Osteocyte (in vitro differentiated cells): ENCODE measurements around the gene PGF. TPM values are rescaled to one million over a fixed set of nuclear protein-coding genes. Genes with fewer than 3 reads are reported as not detected.

ENCODE experiments used
- DNase-seq: peaks from one replicate; pipeline ENCODE4 v3.0.0; 2021; ENCODE audit warnings: mixed read lengths; ENCODE audit not compliant: unreplicated experiment; ENCODE audit errors: extremely low spot score
- H3K27ac Mint-ChIP-seq: one replicate; pipeline ENCODE4 v1.8.0; 2021; ENCODE audit warnings: mild to moderate bottlenecking, mixed read lengths; ENCODE audit not compliant: unreplicated experiment
- H3K27me3 Mint-ChIP-seq: one replicate; pipeline ENCODE4 v1.8.0; 2021; ENCODE audit warnings: mixed read lengths; ENCODE audit not compliant: unreplicated experiment
- H3K36me3 Mint-ChIP-seq: one replicate; pipeline ENCODE4 v1.8.0; 2021; ENCODE audit warnings: mixed read lengths; ENCODE audit not compliant: unreplicated experiment
- H3K4me1 Mint-ChIP-seq: one replicate; pipeline ENCODE4 v1.8.0; 2021; ENCODE audit warnings: mixed read lengths; ENCODE audit not compliant: unreplicated experiment
- H3K4me3 Mint-ChIP-seq: one replicate; pipeline ENCODE4 v1.8.0; 2021; ENCODE audit warnings: mild to moderate bottlenecking, moderate library complexity, mixed read lengths; ENCODE audit not compliant: unreplicated experiment
- H3K9me3 Mint-ChIP-seq: one replicate; pipeline ENCODE4 v1.8.0; 2021; ENCODE audit warnings: mixed read lengths; ENCODE audit not compliant: unreplicated experiment
- total RNA-seq: library from RNA; stranded (reverse); gene quantifications from 2 replicates; pipeline ENCODE4 v1.2.1, GENCODE V29; 2021
- TF ChIP-seq, protein P1 (sequence below): fragments of 200-600 bp; sonication (generic); IDR thresholded peaks from 2 replicates; pipeline ENCODE4 v1.5.0; 2021; ENCODE audit warnings: antibody characterized with exemption, mild to moderate bottlenecking, moderate library complexity

Gene PGF
- total RNA-seq, 1 donor from 2014 or later = 3.9 TPM

DNA sequence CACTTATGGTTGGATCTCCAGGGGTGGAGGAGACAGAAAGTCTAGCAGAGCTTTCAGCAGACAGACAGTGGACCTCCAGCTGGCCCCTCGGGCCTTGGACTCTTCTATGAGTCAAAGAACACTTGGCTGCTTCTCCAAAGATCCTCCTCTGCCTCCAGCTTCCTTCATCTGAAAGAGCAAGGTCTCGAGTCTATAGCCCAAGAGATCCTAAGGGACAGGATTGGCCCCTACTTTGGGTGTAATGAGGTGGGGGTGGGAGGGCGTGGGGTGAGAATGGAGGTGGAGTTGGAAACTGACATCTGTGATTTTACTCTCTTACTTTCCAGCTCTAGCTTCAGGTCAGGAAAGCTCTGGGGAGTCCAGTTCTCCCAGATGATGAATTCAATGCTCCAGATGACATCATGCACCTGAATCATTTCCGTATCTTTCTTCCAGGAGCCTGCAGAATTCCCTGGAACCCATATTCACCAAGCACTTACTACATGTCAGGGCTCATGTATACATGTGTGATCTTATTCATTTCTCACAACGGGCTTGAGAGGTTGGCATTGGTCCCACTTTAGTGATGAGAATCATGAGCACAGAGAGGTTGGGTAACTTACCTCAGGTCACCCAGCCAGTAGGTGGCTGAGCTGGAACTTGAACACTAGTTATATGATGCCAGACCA is 10.2 kb upstream of the PGF start:
- Mint-ChIP-seq H3K27me3 (peaks cover 50% of the 10 kb centered on the region), H3K4me3 (no peak overlapping the region), H3K27ac (no peak overlapping the region), H3K36me3 (no peaks in the 10 kb centered on the region), H3K4me1 (peaks cover 3% of the 10 kb centered on the region), H3K9me3 (no peaks in the 10 kb centered on the region)
- TF ChIP-seq, protein P1, sequence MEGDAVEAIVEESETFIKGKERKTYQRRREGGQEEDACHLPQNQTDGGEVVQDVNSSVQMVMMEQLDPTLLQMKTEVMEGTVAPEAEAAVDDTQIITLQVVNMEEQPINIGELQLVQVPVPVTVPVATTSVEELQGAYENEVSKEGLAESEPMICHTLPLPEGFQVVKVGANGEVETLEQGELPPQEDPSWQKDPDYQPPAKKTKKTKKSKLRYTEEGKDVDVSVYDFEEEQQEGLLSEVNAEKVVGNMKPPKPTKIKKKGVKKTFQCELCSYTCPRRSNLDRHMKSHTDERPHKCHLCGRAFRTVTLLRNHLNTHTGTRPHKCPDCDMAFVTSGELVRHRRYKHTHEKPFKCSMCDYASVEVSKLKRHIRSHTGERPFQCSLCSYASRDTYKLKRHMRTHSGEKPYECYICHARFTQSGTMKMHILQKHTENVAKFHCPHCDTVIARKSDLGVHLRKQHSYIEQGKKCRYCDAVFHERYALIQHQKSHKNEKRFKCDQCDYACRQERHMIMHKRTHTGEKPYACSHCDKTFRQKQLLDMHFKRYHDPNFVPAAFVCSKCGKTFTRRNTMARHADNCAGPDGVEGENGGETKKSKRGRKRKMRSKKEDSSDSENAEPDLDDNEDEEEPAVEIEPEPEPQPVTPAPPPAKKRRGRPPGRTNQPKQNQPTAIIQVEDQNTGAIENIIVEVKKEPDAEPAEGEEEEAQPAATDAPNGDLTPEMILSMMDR = no peak
- no peak for DNase-seq

DNA sequence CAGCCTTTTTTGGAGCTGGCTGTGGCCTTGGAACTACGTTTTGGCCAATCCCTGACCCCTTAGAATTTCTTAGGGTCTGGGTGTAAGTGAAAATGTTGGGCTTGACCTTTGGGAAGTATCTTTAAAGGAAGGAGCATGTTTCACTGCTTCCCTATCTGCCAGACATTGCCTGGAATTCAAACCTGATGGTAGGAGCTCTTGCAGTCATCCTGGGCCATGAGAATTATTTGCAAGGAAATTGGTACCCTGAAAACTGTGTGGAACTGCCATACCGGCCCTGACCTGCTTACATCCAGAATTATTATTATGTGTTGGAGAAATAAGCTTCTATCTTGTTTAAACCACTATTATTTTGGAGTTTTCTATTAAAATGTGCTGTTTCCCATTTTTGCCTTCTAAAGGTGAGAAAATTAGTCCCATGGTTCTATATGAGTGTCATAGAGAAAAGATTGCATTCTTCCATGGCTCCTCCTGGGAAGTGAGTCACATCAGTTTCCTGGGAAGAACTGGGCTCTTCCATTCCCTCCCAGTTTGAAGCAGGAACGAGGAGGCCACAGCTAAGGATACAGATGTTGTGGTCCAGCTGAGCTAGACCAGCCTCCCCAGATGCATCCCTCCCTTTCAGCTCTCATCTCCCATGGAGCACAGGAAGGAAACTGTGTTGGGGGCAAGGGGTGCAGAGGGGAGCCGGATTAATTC is 9.5 kb upstream of the PGF start:
- Mint-ChIP-seq H3K4me1 (peaks cover 3% of the 10 kb centered on the region), H3K27ac (no peak overlapping the region), H3K9me3 (no peaks in the 10 kb centered on the region), H3K4me3 (no peak overlapping the region), H3K36me3 (no peaks in the 10 kb centered on the region), H3K27me3 (peaks cover 50% of the 10 kb centered on the region)
- TF ChIP-seq, protein P1 = no peak
- no peak for DNase-seq

DNA sequence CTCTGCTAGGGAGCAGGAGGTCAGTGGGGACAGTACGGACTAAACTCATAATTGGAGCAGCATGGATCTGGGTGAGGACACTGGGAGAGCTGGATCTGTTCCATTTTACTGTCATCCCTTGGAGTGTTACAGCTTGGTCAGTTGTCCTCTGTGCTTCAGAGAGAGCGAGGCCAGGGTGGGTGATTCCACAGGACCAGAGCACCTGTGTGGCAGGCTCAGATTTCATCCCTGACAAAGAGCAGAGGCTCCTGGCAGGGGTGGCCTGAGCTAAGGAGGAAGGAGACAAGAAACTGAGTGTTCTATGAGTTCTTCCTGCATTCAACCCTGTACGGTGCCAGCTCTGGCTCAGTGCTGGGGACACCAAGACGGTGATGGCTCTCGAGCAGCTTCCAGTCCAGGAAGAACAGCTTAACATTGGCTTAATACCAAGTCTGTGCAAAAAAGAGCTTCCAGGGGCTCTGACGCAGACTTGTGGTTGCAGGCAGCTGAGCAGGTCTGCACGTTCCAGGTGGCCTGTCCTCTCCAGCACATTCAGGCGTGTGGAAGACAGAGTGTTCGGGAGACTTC is 8.4 kb upstream of the PGF start:
- Mint-ChIP-seq H3K27me3 (peaks cover 48% of the 10 kb centered on the region), H3K9me3 (no peaks in the 10 kb centered on the region), H3K4me3 (no peak overlapping the region), H3K27ac (no peak overlapping the region), H3K36me3 (no peaks in the 10 kb centered on the region), H3K4me1 (peaks cover 3% of the 10 kb centered on the region)
- TF ChIP-seq, protein P1 = no peak
- no peak for DNase-seq

DNA sequence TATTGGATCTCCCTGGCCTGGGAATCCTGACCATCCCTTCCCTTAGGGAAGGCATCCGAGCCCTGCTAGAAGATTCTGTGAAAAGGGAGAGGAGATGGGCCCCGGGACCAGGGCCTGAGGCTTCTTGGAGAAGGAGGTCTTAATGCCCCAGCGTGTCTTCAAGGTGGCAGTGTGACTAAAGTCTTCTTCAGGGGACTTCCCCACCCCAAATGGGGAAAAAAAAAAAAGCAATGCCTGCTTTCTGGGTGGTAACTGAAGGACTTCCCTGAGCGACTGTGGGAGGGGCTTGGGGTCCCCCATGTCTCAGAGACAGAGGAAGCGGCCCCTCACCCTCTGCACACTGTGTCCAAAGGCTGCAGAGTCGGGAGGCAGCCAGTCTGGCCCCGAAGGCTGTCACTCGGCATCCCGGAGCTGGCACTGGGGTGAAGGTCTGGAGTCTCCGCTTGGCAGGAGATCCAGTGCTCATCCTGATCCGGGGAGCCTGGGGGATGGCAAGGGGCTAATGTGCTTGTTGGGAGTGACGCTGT is 7.8 kb upstream of the PGF start:
- H3K4me3 Mint-ChIP-seq = no peak overlapping the region
- TF ChIP-seq, protein P1 = no peak
- no peak overlapping the region for H3K27ac Mint-ChIP-seq
- no peaks in the 10 kb centered on the region for H3K36me3 Mint-ChIP-seq
- peaks cover 3% of the 10 kb centered on the region for H3K4me1 Mint-ChIP-seq
- no peaks in the 10 kb centered on the region for H3K9me3 Mint-ChIP-seq
- DNase-seq = no peak
- H3K27me3 Mint-ChIP-seq = peaks cover 47% of the 10 kb centered on the region

DNA sequence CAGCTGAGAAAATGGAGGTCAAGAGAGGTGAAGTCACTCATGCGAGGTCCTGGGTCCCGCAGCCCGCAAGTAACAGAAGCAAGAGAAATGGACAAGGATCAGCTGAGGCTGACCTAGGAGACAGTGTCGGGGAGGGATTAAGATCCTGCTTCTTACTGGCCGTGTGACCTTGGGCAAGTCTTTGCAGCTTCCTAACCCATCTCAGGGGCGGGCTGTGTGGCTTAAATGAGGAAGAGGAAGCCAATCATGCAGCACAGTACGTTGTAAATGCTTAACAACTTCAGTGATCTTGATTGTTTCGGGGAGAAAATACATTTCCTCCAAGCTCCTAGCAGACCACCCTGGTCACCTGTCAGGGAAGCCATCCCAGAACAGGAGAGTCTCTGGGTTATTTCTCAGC is 7.1 kb upstream of the PGF start:
- peaks cover 3% of the 10 kb centered on the region for H3K4me1 Mint-ChIP-seq
- DNase-seq = no peak
- TF ChIP-seq, protein P1 = no peak
- no peaks in the 10 kb centered on the region for H3K36me3 Mint-ChIP-seq
- H3K9me3 Mint-ChIP-seq = no peaks in the 10 kb centered on the region
- H3K4me3 Mint-ChIP-seq = no peak overlapping the region
- H3K27me3 Mint-ChIP-seq = peaks cover 43% of the 10 kb centered on the region
- H3K27ac Mint-ChIP-seq = no peak overlapping the region
